CD4-positive, alpha-beta T cell (primary cell): ENCODE results near the gene STAMBPL1. TPM values are rescaled to one million over a fixed set of nuclear protein-coding genes. Genes with fewer than 3 reads are reported as not detected.

ENCODE experiments used
- ATAC-seq: fragments of 200-7000 bp; cut with Tn5 transposase; one replicate; pipeline ENCODE4 v1.10.0; 2022; ENCODE audit warnings: mild to moderate bottlenecking; ENCODE audit not compliant: poor library complexity
- CTCF ChIA-PET: fragments of 350-600 bp; sonication (Branson Sonifier 250); formaldehyde crosslinking; loops from one replicate; lab custom pipeline; 2021; ENCODE audit warnings: antibody characterized with exemption, inconsistent platforms; lab: Charles Lee
- POLR2A ChIA-PET: fragments of 350-600 bp; sonication (Branson Sonifier 250); formaldehyde crosslinking; loops from one replicate; lab custom pipeline; 2021; ENCODE audit warnings: antibody characterized with exemption, inconsistent platforms; lab: Charles Lee
- DNase-seq, 14 experiments: peaks; one replicate each; pipeline ENCODE4 v3.0.0-alpha.2; 2013 to 2020; ENCODE audit warnings: mixed read lengths in 2 of 14
- H3K27ac ChIP-seq, 2 donors: one replicate each; pipeline versions ENCODE4 v1.5.1 to v1.7.0; 2013; ENCODE audit warnings: low read length in 2 of 2, low read depth in 1 of 2, mild to moderate bottlenecking in 1 of 2
- H3K27me3 ChIP-seq, 2 experiments: 1 replicate in 1 of 2; 2 replicates in 1 of 2; pipeline versions ENCODE4 v1.6.1 to v1.7.0; 2013; ENCODE audit warnings: low read length in 2 of 2, control low read depth in 1 of 2, mild to moderate bottlenecking in 1 of 2, moderate library complexity in 1 of 2; ENCODE audit not compliant: insufficient read depth in 2 of 2, control insufficient read depth in 1 of 2
- H3K36me3 ChIP-seq: one replicate; pipeline ENCODE4 v1.6.1; 2013; ENCODE audit warnings: low read length, control low read depth; ENCODE audit not compliant: insufficient read depth
- H3K4me1 ChIP-seq: one replicate; pipeline ENCODE4 v1.6.1; 2013; ENCODE audit warnings: low read length, control low read depth; ENCODE audit not compliant: insufficient read depth
- H3K4me3 ChIP-seq: one replicate; pipeline ENCODE4 v1.5.1; 2013; ENCODE audit warnings: mild to moderate bottlenecking, low read length, moderate library complexity
- H3K9me3 ChIP-seq, 2 experiments: 1 replicate in 1 of 2; 2 replicates in 1 of 2; pipeline versions ENCODE4 v1.6.1 to v1.7.0; 2013; ENCODE audit warnings: low read length in 2 of 2, mild to moderate bottlenecking in 2 of 2, control low read depth in 1 of 2, moderate library complexity in 1 of 2; ENCODE audit not compliant: control insufficient read depth in 1 of 2, insufficient read depth in 1 of 2
- H3K27ac Mint-ChIP-seq: one replicate; pipeline ENCODE4 v1.8.0; 2020; ENCODE audit warnings: mixed read lengths
- H3K27me3 Mint-ChIP-seq: one replicate; pipeline ENCODE4 v1.8.0; 2021; ENCODE audit warnings: mixed read lengths
- H3K36me3 Mint-ChIP-seq: one replicate; pipeline ENCODE4 v1.8.0; 2021; ENCODE audit warnings: low read depth, mixed read lengths
- H3K4me1 Mint-ChIP-seq: one replicate; pipeline ENCODE4 v1.8.0; 2021; ENCODE audit warnings: low read depth, mixed read lengths
- H3K4me3 Mint-ChIP-seq: one replicate; pipeline ENCODE4 v1.8.0; 2020; ENCODE audit warnings: mild to moderate bottlenecking, mixed read lengths
- H3K9me3 Mint-ChIP-seq: one replicate; pipeline ENCODE4 v1.8.0; 2020; ENCODE audit warnings: mixed read lengths
- CTCF ChIP-seq: fragments of 200-600 bp; IDR thresholded peaks from one replicate; pipeline ENCODE4 v1.8.0; 2022; ENCODE audit warnings: antibody characterized with exemption, mild to moderate bottlenecking
- intact Hi-C, 2 experiments: fragments of 100-400 bp; cut with DNase I in 1 of 2; cut with micrococcal nuclease in 1 of 2; formaldehyde crosslinking; loops; one replicate each; pipeline versions ENCODE4 v1.15.1 to v1.9.0; 2023 to 2025; cut with DNase I, micrococcal nuclease
- total RNA-seq, 174 experiments: library from RNA in 2 of 174; stranded (reverse) in 2 of 174; gene quantifications; one replicate each; pipeline ENCODE4 v1.2.3 and lab custom pipeline; 2021 to 2026

The STAMBPL1 gene
- total RNA-seq, 2 experiments from 2014 or later = 23.7 to 26.7 TPM

- Histone ChIP-seq H3K36me3 (no peaks in the 10 kb centered on the region), H3K9me3 (no peaks in the 10 kb centered on the region), H3K27ac (no peak overlapping the region), H3K27me3 (no peaks in the 10 kb centered on the region), H3K4me1 (no peaks in the 10 kb centered on the region), H3K4me3 (no peak overlapping the region)
- H3K36me3 Mint-ChIP-seq = no peaks in the 10 kb centered on the region
- CTCF ChIA-PET = no interaction called here
- no peak for TF ChIP-seq CTCF
- intact Hi-C loops = no loop called here
- no peaks in the 10 kb centered on the region for H3K27me3 Mint-ChIP-seq
- H3K9me3 Mint-ChIP-seq = no peaks in the 10 kb centered on the region
- DNase-seq = no peak
- no peaks in the 10 kb centered on the region for H3K4me1 Mint-ChIP-seq
- H3K27ac Mint-ChIP-seq = no peak overlapping the region
- H3K4me3 Mint-ChIP-seq = no peak overlapping the region
- no peak for ATAC-seq
- POLR2A ChIA-PET = no interaction called here
Measured at GRCh38 chr10:88841316-88842111, 38.5 kb upstream of the STAMBPL1 start.

GRCh38 chr10:88843171-88843570, 36.9 kb upstream of the STAMBPL1 start:
- CTCF ChIA-PET = no interaction called here
- DNase-seq (no peak), ATAC-seq (no peak)
- no peaks in the 10 kb centered on the region for H3K36me3 ChIP-seq
- no peak overlapping the region for H3K27ac Mint-ChIP-seq
- no peaks in the 10 kb centered on the region for H3K27me3 ChIP-seq
- H3K4me1 Mint-ChIP-seq = no peaks in the 10 kb centered on the region
- no peaks in the 10 kb centered on the region for H3K27me3 Mint-ChIP-seq
- H3K9me3 Mint-ChIP-seq = no peaks in the 10 kb centered on the region
- no peaks in the 10 kb centered on the region for H3K9me3 ChIP-seq
- no peak for TF ChIP-seq CTCF
- H3K27ac ChIP-seq = no peak overlapping the region
- H3K4me1 ChIP-seq = no peaks in the 10 kb centered on the region
- H3K4me3 Mint-ChIP-seq = no peak overlapping the region
- H3K36me3 Mint-ChIP-seq = no peaks in the 10 kb centered on the region
- POLR2A ChIA-PET = interaction anchor here (1.1 kb wide), 1 partner anchor 37 kb away, joined by 3 read pairs; the partner anchor contains the start of gene STAMBPL1
- intact Hi-C loops = no loop called here
- H3K4me3 ChIP-seq = no peak overlapping the region

- H3K4me3 Mint-ChIP-seq = no peak overlapping the region
- Histone ChIP-seq H3K36me3 (no peaks in the 10 kb centered on the region), H3K4me1 (no peaks in the 10 kb centered on the region), H3K27me3 (no peaks in the 10 kb centered on the region), H3K9me3 (no peaks in the 10 kb centered on the region), H3K4me3 (no peak overlapping the region), H3K27ac (no peak overlapping the region)
- TF ChIP-seq CTCF = no peak
- no peak for ATAC-seq
- no peaks in the 10 kb centered on the region for H3K27me3 Mint-ChIP-seq
- POLR2A ChIA-PET = no interaction called here
- peak in 1 of 14 experiments; percentile 20 for DNase-seq
- CTCF ChIA-PET = no interaction called here
- no peak overlapping the region for H3K27ac Mint-ChIP-seq
- no peaks in the 10 kb centered on the region for H3K9me3 Mint-ChIP-seq
- H3K36me3 Mint-ChIP-seq = no peaks in the 10 kb centered on the region
- intact Hi-C loops = no loop called here
- H3K4me1 Mint-ChIP-seq = peaks cover 7% of the 10 kb centered on the region
Measured at GRCh38 chr10:88848499-88848898, 31.5 kb upstream of the STAMBPL1 start.
